H9 (cell line): ENCODE data around the gene CNGB1. TPM values are rescaled to one million over a fixed set of nuclear protein-coding genes. Genes with fewer than 3 reads are reported as not detected.

Experiments
- DNase-seq: peaks from one replicate; pipeline ENCODE4 v3.0.0-alpha.2; 2017
- H2AFZ ChIP-seq: one replicate; pipeline ENCODE4 v1.6.1; 2013; ENCODE audit warnings: mild to moderate bottlenecking, low read length, control low read depth, moderate library complexity
- H2AK5ac ChIP-seq: 2 replicates; pipeline ENCODE4 v1.6.1; 2013; ENCODE audit warnings: low read length, control low read depth, mixed read lengths; ENCODE audit not compliant: insufficient read length
- H2BK120ac ChIP-seq: one replicate; pipeline ENCODE4 v1.6.1; 2013; ENCODE audit warnings: low read depth, mild to moderate bottlenecking, low read length, control low read depth, inconsistent platforms; ENCODE audit not compliant: poor library complexity, severe bottlenecking
- H2BK12ac ChIP-seq: 2 replicates; pipeline ENCODE4 v1.6.1; 2013; ENCODE audit warnings: low read length, control low read depth, mixed read lengths, low read depth; ENCODE audit not compliant: insufficient read length
- H2BK15ac ChIP-seq: 2 replicates; pipeline ENCODE4 v1.6.1; 2013; ENCODE audit warnings: low read depth, low read length, control low read depth
- H2BK20ac ChIP-seq: one replicate; pipeline ENCODE4 v1.6.1; 2013; ENCODE audit warnings: low read depth, mild to moderate bottlenecking, low read length, control low read depth, inconsistent platforms; ENCODE audit not compliant: poor library complexity, severe bottlenecking
- H2BK5ac ChIP-seq: 2 replicates; pipeline ENCODE4 v1.6.1; 2013; ENCODE audit warnings: low read length, control low read depth, mixed read lengths; ENCODE audit not compliant: insufficient read length
- H3K14ac ChIP-seq: 2 replicates; pipeline ENCODE4 v1.6.1; 2013; ENCODE audit warnings: low read length, control low read depth; ENCODE audit not compliant: insufficient read depth
- H3K18ac ChIP-seq: 2 replicates; pipeline ENCODE4 v1.6.1; 2013; ENCODE audit warnings: low read depth, mild to moderate bottlenecking, mixed read lengths, low read length, control low read depth; ENCODE audit not compliant: insufficient read length
- H3K23ac ChIP-seq: 2 replicates; pipeline ENCODE4 v1.6.1; 2013; ENCODE audit warnings: low read length, control low read depth, mixed read lengths, low read depth; ENCODE audit not compliant: insufficient read length
- H3K23me2 ChIP-seq: 2 replicates; pipeline ENCODE4 v1.6.1; 2013; ENCODE audit warnings: low read depth, mild to moderate bottlenecking, mixed read lengths, low read length, control low read depth; ENCODE audit not compliant: insufficient read length, poor library complexity, severe bottlenecking
- H3K27ac ChIP-seq: 2 replicates; pipeline ENCODE4 v1.5.1; 2013; ENCODE audit warnings: low read length, control low read depth, mixed read lengths, low read depth; ENCODE audit not compliant: insufficient read length
- H3K27me3 ChIP-seq: 2 replicates; pipeline ENCODE4 v1.6.1; 2013; ENCODE audit warnings: low read length, control low read depth, inconsistent platforms; ENCODE audit not compliant: insufficient read depth
- H3K4ac ChIP-seq: 2 replicates; pipeline ENCODE4 v1.6.1; 2013; ENCODE audit warnings: low read depth, mild to moderate bottlenecking, control low read depth, inconsistent platforms, low read length, moderate library complexity
- H3K4me1 ChIP-seq: 2 replicates; pipeline ENCODE4 v1.6.1; 2013; ENCODE audit warnings: low read length, control low read depth, inconsistent platforms; ENCODE audit not compliant: insufficient read depth
- H3K4me2 ChIP-seq: 2 replicates; pipeline ENCODE4 v1.6.1; 2013; ENCODE audit warnings: low read length, control low read depth, mixed read lengths; ENCODE audit not compliant: insufficient read length, insufficient read depth
- H3K56ac ChIP-seq: 2 replicates; pipeline ENCODE4 v1.6.1; 2013; ENCODE audit warnings: low read depth, mild to moderate bottlenecking, mixed read lengths, low read length, control low read depth; ENCODE audit not compliant: insufficient read length
- H3K79me1 ChIP-seq: 2 replicates; pipeline ENCODE4 v1.6.1; 2013; ENCODE audit warnings: low read depth, mild to moderate bottlenecking, moderate library complexity, low read length, control low read depth, inconsistent platforms; ENCODE audit not compliant: insufficient read depth, poor library complexity, severe bottlenecking
- H3K79me2 ChIP-seq: 2 replicates; pipeline ENCODE4 v1.6.1; 2013; ENCODE audit warnings: low read length, control low read depth, inconsistent platforms; ENCODE audit not compliant: insufficient read depth
- H3K9ac ChIP-seq: 2 replicates; pipeline ENCODE4 v1.6.1; 2013; ENCODE audit warnings: low read length, control low read depth, mixed read lengths; ENCODE audit not compliant: insufficient read length; ENCODE audit errors: extremely low read depth
- H3K9me3 ChIP-seq: one replicate; pipeline ENCODE4 v1.6.1; 2013; ENCODE audit warnings: low read depth, low read length, inconsistent platforms; ENCODE audit not compliant: control insufficient read depth
- H3T11ph ChIP-seq: one replicate; pipeline ENCODE4 v1.6.1; 2013; ENCODE audit warnings: mild to moderate bottlenecking, low read length, control low read depth, inconsistent platforms
- H4K20me1 ChIP-seq: one replicate; pipeline ENCODE4 v1.6.1; 2013; ENCODE audit not compliant: control insufficient read depth, insufficient read length, insufficient read depth
- H4K5ac ChIP-seq: 2 replicates; pipeline ENCODE4 v1.6.1; 2013; ENCODE audit warnings: low read depth, mild to moderate bottlenecking, mixed read lengths, low read length, control low read depth; ENCODE audit not compliant: insufficient read length
- H4K8ac ChIP-seq: replicated peaks from 2 replicates; pipeline ENCODE4 v1.6.1; 2013; ENCODE audit warnings: low read length, control low read depth, mixed read lengths, low read depth; ENCODE audit not compliant: insufficient read length
- H4K91ac ChIP-seq: 2 replicates; pipeline ENCODE4 v1.6.1; 2013; ENCODE audit warnings: low read depth, mild to moderate bottlenecking, moderate library complexity, mixed read lengths, low read length, control low read depth; ENCODE audit not compliant: insufficient read length
- H3K27ac Mint-ChIP-seq, 3 experiments: 2 replicates in 2 of 3; 3 replicates in 1 of 3; pipeline ENCODE4 v1.8.0; 2020 to 2021; ENCODE audit warnings: mixed read lengths in 3 of 3, mild to moderate bottlenecking in 1 of 3, moderate library complexity in 1 of 3
- H3K27me3 Mint-ChIP-seq: 2 replicates; pipeline ENCODE4 v1.8.0; 2021; ENCODE audit warnings: low read depth, mild to moderate bottlenecking, moderate library complexity, mixed read lengths
- H3K36me3 Mint-ChIP-seq, 3 experiments: 2 replicates in 2 of 3; 3 replicates in 1 of 3; pipeline ENCODE4 v1.8.0; 2020 to 2021; ENCODE audit warnings: low read depth in 3 of 3, mixed read lengths in 3 of 3; ENCODE audit not compliant: insufficient read depth in 1 of 3
- H3K4me1 Mint-ChIP-seq, 2 experiments: 2 replicates each; pipeline ENCODE4 v1.8.0; 2020; ENCODE audit warnings: mixed read lengths in 2 of 2
- H3K4me3 Mint-ChIP-seq, 2 experiments: 2 replicates in 1 of 2; 3 replicates in 1 of 2; pipeline ENCODE4 v1.8.0; 2020 to 2021; ENCODE audit warnings: mild to moderate bottlenecking in 2 of 2, mixed read lengths in 2 of 2, moderate library complexity in 1 of 2
- H3K9me3 Mint-ChIP-seq, 2 experiments: 2 replicates in 1 of 2; 3 replicates in 1 of 2; pipeline ENCODE4 v1.8.0; 2020; ENCODE audit warnings: mild to moderate bottlenecking in 2 of 2, mixed read lengths in 2 of 2, moderate library complexity in 1 of 2
- WGBS: extraction: QIAGEN DNeasy Blood & Tissue Kit; methylation state at CpG from one replicate; pipeline ENCODE4 v1.1.7; 2013; ENCODE audit warnings: missing lambda C conversion rate, low lambda C conversion rate, mixed read lengths; ENCODE audit not compliant: insufficient read length; ENCODE audit errors: extremely low coverage; 5-methylcytosine and 5-hydroxymethylcytosine counted together
- total RNA-seq: library from RNA; stranded (reverse); gene quantifications from 2 replicates; pipeline ENCODE4 v1.2.1, GENCODE V29; 2021
- TF ChIP-seq, protein P1 (sequence below): fragments of 200-600 bp; sonication (generic); conservative IDR thresholded peaks from 3 replicates; pipeline ENCODE4 v1.8.0; 2021; ENCODE audit warnings: antibody characterized with exemption, mild to moderate bottlenecking

Gene CNGB1
- total RNA-seq, 1 experiment from 2014 or later, result not detected

DNA sequence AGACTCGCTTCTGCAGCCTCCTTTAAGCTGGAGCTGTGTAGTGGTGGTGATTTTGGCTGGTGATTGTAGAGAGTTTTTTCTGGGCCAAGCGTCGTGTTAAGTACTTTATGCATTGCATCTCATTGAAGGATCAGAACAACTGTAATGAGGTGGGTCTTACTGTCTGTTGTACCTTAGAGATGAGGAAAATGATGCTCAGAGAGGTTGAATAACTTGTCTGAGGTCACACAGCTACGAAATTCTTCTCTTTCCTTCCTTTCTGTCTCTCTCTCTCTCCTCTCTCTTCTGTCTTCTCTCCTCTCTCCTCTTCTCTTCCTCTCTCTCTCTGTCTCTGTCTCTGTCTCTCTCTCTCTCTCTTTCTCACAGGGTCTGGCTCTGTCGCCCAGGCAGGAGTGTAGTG, 82.8 kb downstream of the CNGB1 start:
- no peak overlapping the region for H3K23ac ChIP-seq
- no peak overlapping the region for H3K14ac ChIP-seq
- H3K27me3 ChIP-seq, result no peaks in the 10 kb centered on the region
- Mint-ChIP-seq H3K27ac (no peak overlapping the region; a peak in 1 of 7 replicates), H3K9me3 (no peaks in the 10 kb centered on the region), H3K4me3 (no peak overlapping the region), H3K36me3 (no peaks in the 10 kb centered on the region), H3K27me3 (peaks cover 9% of the 10 kb centered on the region), H3K4me1 (peaks cover 18 to 33% of the 10 kb centered on the region in 2 experiments)
- H3K4me2 ChIP-seq, result no peak overlapping the region
- H3K23me2 ChIP-seq, result peaks cover 2% of the 10 kb centered on the region
- no peak overlapping the region for H2BK20ac ChIP-seq
- no peaks in the 10 kb centered on the region for H3K79me1 ChIP-seq
- no CpG with 5 or more reads among the region's 5 CpGs for WGBS
- no peak overlapping the region for H2BK12ac ChIP-seq
- TF ChIP-seq, protein P1, sequence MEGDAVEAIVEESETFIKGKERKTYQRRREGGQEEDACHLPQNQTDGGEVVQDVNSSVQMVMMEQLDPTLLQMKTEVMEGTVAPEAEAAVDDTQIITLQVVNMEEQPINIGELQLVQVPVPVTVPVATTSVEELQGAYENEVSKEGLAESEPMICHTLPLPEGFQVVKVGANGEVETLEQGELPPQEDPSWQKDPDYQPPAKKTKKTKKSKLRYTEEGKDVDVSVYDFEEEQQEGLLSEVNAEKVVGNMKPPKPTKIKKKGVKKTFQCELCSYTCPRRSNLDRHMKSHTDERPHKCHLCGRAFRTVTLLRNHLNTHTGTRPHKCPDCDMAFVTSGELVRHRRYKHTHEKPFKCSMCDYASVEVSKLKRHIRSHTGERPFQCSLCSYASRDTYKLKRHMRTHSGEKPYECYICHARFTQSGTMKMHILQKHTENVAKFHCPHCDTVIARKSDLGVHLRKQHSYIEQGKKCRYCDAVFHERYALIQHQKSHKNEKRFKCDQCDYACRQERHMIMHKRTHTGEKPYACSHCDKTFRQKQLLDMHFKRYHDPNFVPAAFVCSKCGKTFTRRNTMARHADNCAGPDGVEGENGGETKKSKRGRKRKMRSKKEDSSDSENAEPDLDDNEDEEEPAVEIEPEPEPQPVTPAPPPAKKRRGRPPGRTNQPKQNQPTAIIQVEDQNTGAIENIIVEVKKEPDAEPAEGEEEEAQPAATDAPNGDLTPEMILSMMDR, result no peak
- no peaks in the 10 kb centered on the region for H3K9me3 ChIP-seq
- H3K27ac ChIP-seq, result no peak overlapping the region
- no peak overlapping the region for H4K91ac ChIP-seq
- no peaks in the 10 kb centered on the region for H4K20me1 ChIP-seq
- DNase-seq, result no peak
- H3K18ac ChIP-seq, result no peak overlapping the region
- no peak overlapping the region for H2BK120ac ChIP-seq
- no peak overlapping the region for H2AFZ ChIP-seq
- H3K9ac ChIP-seq, result no peak overlapping the region
- H2BK15ac ChIP-seq, result no peak overlapping the region
- H3K4ac ChIP-seq, result no peak overlapping the region
- no peak overlapping the region for H4K5ac ChIP-seq
- no peaks in the 10 kb centered on the region; the same call in 1 of the 2 replicates for H3K4me1 ChIP-seq
- no peak overlapping the region for H2AK5ac ChIP-seq
- no peak overlapping the region for H4K8ac ChIP-seq
- no peak overlapping the region for H3K56ac ChIP-seq
- no peaks in the 10 kb centered on the region for H3K79me2 ChIP-seq
- H2BK5ac ChIP-seq, result no peak overlapping the region
- H3T11ph ChIP-seq, result no peak overlapping the region
